Fibroblast of skin of left biceps (primary cell): ENCODE measurements around the gene AFAP1L1.
"Not testable (repeated sequence)": the region's sequence is repeated elsewhere in the genome, so short reads cannot be mapped to it uniquely, and the experiment has no call there.

Source experiments
- DNase-seq, 2 experiments: peaks; one replicate each; pipeline ENCODE4 v3.0.0-alpha.2; 2013; ENCODE audit warnings: low read depth in 2 of 2

The AFAP1L1 gene

GRCh38 chr5:149261246-149261645, 10.4 kb upstream of the AFAP1L1 start:
- DNase-seq = no peak

- no peak for DNase-seq
Observed at GRCh38 chr5:149262315-149262714, 9.3 kb upstream of the AFAP1L1 start.

- no peak for DNase-seq
Observed at GRCh38 chr5:149264439-149265067, 7.1 kb upstream of the AFAP1L1 start.

- no peak for DNase-seq
Observed at GRCh38 chr5:149265068-149265465, 6.6 kb upstream of the AFAP1L1 start.

GRCh38 chr5:149265597-149265996, 6.1 kb upstream of the AFAP1L1 start:
- no peak for DNase-seq

GRCh38 chr5:149267241-149267973, 4.3 kb upstream of the AFAP1L1 start:
- DNase-seq = no peak

GRCh38 chr5:149268928-149269557, 2.6 kb upstream of the AFAP1L1 start:
- DNase-seq = no peak

- no peak for DNase-seq
Observed at GRCh38 chr5:149271195-149271715, 404 bp upstream of the AFAP1L1 start.

- DNase-seq = not testable (repeated sequence)
Observed at GRCh38 chr5:149272781-149273180, 1.1 kb downstream of the AFAP1L1 start.

- DNase-seq = no peak
Observed at GRCh38 chr5:149273237-149273636, 1.6 kb downstream of the AFAP1L1 start.

- no peak for DNase-seq
Observed at GRCh38 chr5:149273950-149274349, 2.3 kb downstream of the AFAP1L1 start.

GRCh38 chr5:149274939-149275338, 3.3 kb downstream of the AFAP1L1 start:
- no peak for DNase-seq

GRCh38 chr5:149277801-149278200, 6.1 kb downstream of the AFAP1L1 start:
- no peak for DNase-seq

- no peak for DNase-seq
Observed at GRCh38 chr5:149278451-149279210, 7.0 kb downstream of the AFAP1L1 start.

GRCh38 chr5:149279661-149280060, 8.0 kb downstream of the AFAP1L1 start:
- no peak for DNase-seq

- DNase-seq = no peak
Observed at GRCh38 chr5:149280124-149280523, 8.5 kb downstream of the AFAP1L1 start.

GRCh38 chr5:149280802-149281201, 9.1 kb downstream of the AFAP1L1 start:
- no peak for DNase-seq

GRCh38 chr5:149282027-149282965, 10.6 kb downstream of the AFAP1L1 start:
- DNase-seq = no peak

- no peak for DNase-seq
Observed at GRCh38 chr5:149282966-149283332, 11.3 kb downstream of the AFAP1L1 start.

- no peak for DNase-seq
Observed at GRCh38 chr5:149283626-149284480, 12.2 kb downstream of the AFAP1L1 start.
